Daoy (cell line): ENCODE measurements around the gene CT47A1. TPM values are rescaled to one million over a fixed set of nuclear protein-coding genes. Genes with fewer than 3 reads are reported as not detected.
"Not testable (repeated sequence)": the region's sequence is repeated elsewhere in the genome, so short reads cannot be mapped to it uniquely, and the experiment has no call there.

Experiments used
- DNase-seq: peaks from one replicate; pipeline ENCODE4 v3.0.0-alpha.2; 2015; ENCODE audit warnings: low read depth
- total RNA-seq: library from RNA; depleted of rRNA; stranded (reverse); fragments of >200 nt; shearing (Covaris generic); gene quantifications from 2 replicates; pipeline ENCODE4 v1.2.3, GENCODE V29; 2014; rRNA removed

CT47A1 gene
- total RNA-seq, result 3.5 and 11.9 TPM in 2 replicates

DNA sequence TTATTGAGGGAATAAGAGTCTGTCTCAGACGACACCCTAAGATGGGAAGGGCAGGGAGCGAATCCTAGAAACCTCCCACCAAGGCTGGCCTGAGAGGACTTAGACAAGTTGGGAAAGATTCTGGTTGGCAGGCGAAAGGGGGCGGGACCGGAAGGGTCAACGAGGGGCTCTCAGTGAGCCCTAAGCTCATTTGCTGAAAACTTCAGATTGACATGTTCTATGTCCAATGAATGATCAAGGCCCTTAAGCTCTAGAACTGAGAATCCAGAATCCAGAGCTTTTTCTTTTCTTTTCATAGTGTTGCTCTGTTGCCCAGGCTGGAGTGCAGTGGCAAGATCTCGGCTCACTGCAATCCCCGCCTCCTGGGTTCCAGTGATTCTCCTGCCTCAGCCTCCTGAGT, at the start of gene CT47A1:
CT47A1 (minus strand) TSS at position 101 of the 400 bp plus-strand sequence. CDS start 231 bp downstream, outside the sequence.
- DNase-seq, result not testable (repeated sequence)

- no peak for DNase-seq
Observed at GRCh38 chrX:121032531-121032930, 47.0 kb upstream of the CT47A1 start.

GRCh38 chrX:121030083-121030482, 44.5 kb upstream of the CT47A1 start:
- no peak for DNase-seq

- DNase-seq, result no peak
Observed at GRCh38 chrX:121028419-121028818, 42.9 kb upstream of the CT47A1 start.

GRCh38 chrX:121014826-121015225, 29.3 kb upstream of the CT47A1 start:
- DNase-seq, result no peak

GRCh38 chrX:121013897-121014455, 28.4 kb upstream of the CT47A1 start:
- DNase-seq, result no peak

- no peak for DNase-seq
Observed at GRCh38 chrX:121011254-121011653, 25.7 kb upstream of the CT47A1 start.

DNA sequence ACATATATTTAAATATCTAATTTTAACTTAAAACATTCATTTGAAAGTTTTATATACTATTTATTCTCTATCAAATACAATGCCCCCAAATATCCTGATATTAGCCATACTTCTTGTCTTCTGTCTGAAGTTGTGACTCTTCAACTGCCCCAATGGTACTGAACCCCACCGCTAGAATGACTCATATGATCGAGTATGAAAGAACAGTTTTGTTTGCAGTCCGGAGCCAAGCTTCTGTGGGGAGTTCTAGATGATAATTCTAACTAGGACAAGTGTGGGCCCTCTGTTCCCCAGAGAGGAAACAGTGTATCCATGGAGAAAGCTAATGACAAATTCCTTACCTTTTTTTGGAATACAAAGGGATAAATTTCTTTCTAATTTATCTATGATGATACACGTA, 24.7 kb upstream of the CT47A1 start:
- DNase-seq, result no peak

DNA sequence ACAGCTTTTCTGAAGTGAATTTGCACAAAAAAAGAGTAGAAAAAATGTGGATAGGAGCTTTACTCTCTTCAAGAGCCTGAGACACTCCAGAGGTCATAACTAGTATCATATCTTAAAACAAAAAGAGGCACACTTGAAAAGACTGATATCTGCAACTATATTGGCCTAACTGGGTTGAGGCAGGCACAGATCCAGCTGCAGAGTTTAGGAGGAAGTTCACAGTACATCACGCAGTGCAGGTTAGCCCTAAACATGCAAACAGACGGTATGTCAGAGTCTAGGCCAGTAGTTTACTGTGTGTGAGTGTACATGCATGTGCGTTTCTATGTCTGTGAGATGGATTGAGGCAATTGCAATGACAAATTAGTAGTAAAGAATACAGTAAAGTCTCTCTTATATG, 24.2 kb upstream of the CT47A1 start:
- DNase-seq, result no peak

GRCh38 chrX:121008920-121009319, 23.4 kb upstream of the CT47A1 start:
- DNase-seq, result no peak

GRCh38 chrX:121000589-121000988, 15.0 kb upstream of the CT47A1 start:
- DNase-seq, result peak; percentile 29

- no peak for DNase-seq
Observed at GRCh38 chrX:120999413-120999812, 13.9 kb upstream of the CT47A1 start.

- not testable (repeated sequence) for DNase-seq
Observed at GRCh38 chrX:120956500-120956899, 29.1 kb downstream of the CT47A1 start, which contains the start of gene CT47A7. Gene CT47A7, minus strand, starts transcription at chrX:120956600. Its CDS starts 255 bp downstream, at chrX:120956345.

Other genes starting within 250 kb of the CT47A1 start
- gene CT47B1, start 109.9 kb downstream of the CT47A1 start, total RNA-seq, result not detected in 2 replicates
- not detected in 2 replicates for gene CT47A11, start 48.6 kb downstream of the CT47A1 start, total RNA-seq
- not detected in 2 replicates for gene CT47A10, start 43.7 kb downstream of the CT47A1 start, total RNA-seq
- gene CT47A9, start 38.9 kb downstream of the CT47A1 start, total RNA-seq, result not detected in 2 replicates
- gene CT47A8, start 34.0 kb downstream of the CT47A1 start, total RNA-seq, result not detected in 2 replicates
- not detected in 2 replicates for gene CT47A7, start 29.2 kb downstream of the CT47A1 start, total RNA-seq
- gene CT47A6, start 24.3 kb downstream of the CT47A1 start, total RNA-seq, result 5.0 and 13.3 TPM in 2 replicates
- gene CT47A5, start 19.4 kb downstream of the CT47A1 start, total RNA-seq, result not detected in 2 replicates
- gene CT47A4, start 14.6 kb downstream of the CT47A1 start, total RNA-seq, result not detected in 2 replicates
- gene CT47A3, start 9.7 kb downstream of the CT47A1 start, total RNA-seq, result not detected in 2 replicates
- not detected in 2 replicates for gene CT47A2, start 4.8 kb downstream of the CT47A1 start, total RNA-seq
- gene GLUD2, start 61.9 kb upstream of the CT47A1 start, total RNA-seq, result 0.51 and 2.6 TPM in 2 replicates